WTC11 (cell line): ENCODE data around the gene LYPD6B. TPM values are rescaled to one million over a fixed set of nuclear protein-coding genes. Genes with fewer than 3 reads are reported as not detected.

ENCODE experiments used
- ATAC-seq: fragments of 200-7000 bp; cut with Tn5 transposase; 2 replicates; pipeline ENCODE4 v1.10.0; 2021; ENCODE audit warnings: mild to moderate bottlenecking, moderate library complexity
- CTCF ChIA-PET: fragments of 300-600 bp; sonication (Branson Sonifier 250); formaldehyde crosslinking; loops from one replicate; lab custom pipeline; 2021; ENCODE audit warnings: antibody characterized with exemption; lab: Charles Lee
- POLR2A ChIA-PET: fragments of 350-600 bp; sonication (Branson Sonifier 250); formaldehyde crosslinking; loops from one replicate; lab custom pipeline; 2021; ENCODE audit warnings: antibody characterized with exemption; lab: Charles Lee
- DNase-seq: peaks from one replicate; pipeline ENCODE4 v3.0.0; 2021; ENCODE audit warnings: low spot score
- H3K27ac Mint-ChIP-seq: 2 replicates; pipeline ENCODE4 v1.8.0; 2021; ENCODE audit warnings: mixed read lengths
- H3K27me3 Mint-ChIP-seq: 2 replicates; pipeline ENCODE4 v1.8.0; 2021; ENCODE audit warnings: low read depth, mild to moderate bottlenecking, moderate library complexity, mixed read lengths
- H3K36me3 Mint-ChIP-seq: 2 replicates; pipeline ENCODE4 v1.8.0; 2021; ENCODE audit warnings: mixed read lengths
- H3K4me1 Mint-ChIP-seq: 2 replicates; pipeline ENCODE4 v1.8.0; 2022; ENCODE audit warnings: mixed read lengths
- H3K4me3 Mint-ChIP-seq: 2 replicates; pipeline ENCODE4 v1.8.0; 2021; ENCODE audit warnings: mild to moderate bottlenecking, moderate library complexity, mixed read lengths
- H3K9me3 Mint-ChIP-seq: 2 replicates; pipeline ENCODE4 v1.8.0; 2021; ENCODE audit warnings: mixed read lengths
- AR ChIP-seq: fragments of 250-450 bp; sonication (Bioruptor Pico); IDR thresholded peaks from 2 replicates; pipeline ENCODE4 v1.9.0; 2021; ENCODE audit warnings: mild to moderate bottlenecking
- CBFB ChIP-seq: sonication (generic); formaldehyde crosslinking; IDR thresholded peaks from 2 replicates; pipeline ENCODE4 v1.8.1; 2022; ENCODE audit warnings: mild to moderate bottlenecking, low read depth, missing genetic modification reagents
- CDX4 ChIP-seq: fragments of 250-450 bp; sonication (Bioruptor Pico); IDR thresholded peaks from 2 replicates; pipeline ENCODE4 v1.9.0; 2021; ENCODE audit warnings: moderate library complexity, mild to moderate bottlenecking, inconsistent platforms, borderline replicate concordance
- CREB1 ChIP-seq: sonication (generic); formaldehyde crosslinking; IDR thresholded peaks from 2 replicates; pipeline ENCODE4 v1.8.0; 2023; ENCODE audit warnings: mild to moderate bottlenecking, missing genetic modification reagents
- CREM ChIP-seq: sonication (generic); formaldehyde crosslinking; IDR thresholded peaks from 2 replicates; pipeline ENCODE4 v1.8.1; 2022; ENCODE audit warnings: mild to moderate bottlenecking, missing genetic modification reagents, moderate library complexity
- ELF4 ChIP-seq: sonication (generic); formaldehyde crosslinking; IDR thresholded peaks from 2 replicates; pipeline ENCODE4 v1.8.1; 2022; ENCODE audit warnings: low read depth, mild to moderate bottlenecking, moderate library complexity, missing genetic modification reagents
- EMX1 ChIP-seq: fragments of 250-450 bp; sonication (Bioruptor Pico); IDR thresholded peaks from 2 replicates; pipeline ENCODE4 v1.8.0; 2021; ENCODE audit warnings: mild to moderate bottlenecking
- GABPB1 ChIP-seq: sonication (generic); formaldehyde crosslinking; IDR thresholded peaks from 2 replicates; pipeline ENCODE4 v1.8.1; 2023; ENCODE audit warnings: mild to moderate bottlenecking, missing genetic modification reagents
- GRHL2 ChIP-seq: fragments of 250-450 bp; sonication (Bioruptor Pico); IDR thresholded peaks from 2 replicates; pipeline ENCODE4 v1.8.0; 2022; ENCODE audit warnings: mild to moderate bottlenecking, moderate library complexity; ENCODE audit not compliant: insufficient replicate concordance, severe bottlenecking
- HMGA2 ChIP-seq: fragments of 250-450 bp; sonication (Bioruptor Pico); IDR thresholded peaks from 2 replicates; pipeline ENCODE4 v1.4.0; 2021; ENCODE audit warnings: mild to moderate bottlenecking, moderate library complexity
- KAT7 ChIP-seq: sonication (generic); formaldehyde crosslinking; IDR thresholded peaks from 2 replicates; pipeline ENCODE4 v1.8.1; 2023; ENCODE audit warnings: missing genetic modification reagents, mild to moderate bottlenecking, borderline replicate concordance
- MLX ChIP-seq: sonication (generic); formaldehyde crosslinking; IDR thresholded peaks from 2 replicates; pipeline ENCODE4 v1.8.1; 2023; ENCODE audit warnings: mild to moderate bottlenecking, missing genetic modification reagents, moderate library complexity
- MXD4 ChIP-seq: fragments of 250-450 bp; sonication (Bioruptor Pico); IDR thresholded peaks from 2 replicates; pipeline ENCODE4 v1.8.0; 2021; ENCODE audit warnings: mild to moderate bottlenecking, moderate library complexity, borderline replicate concordance
- NFE2L1 ChIP-seq: sonication (generic); formaldehyde crosslinking; IDR thresholded peaks from 2 replicates; pipeline ENCODE4 v1.8.1; 2023; ENCODE audit warnings: missing genetic modification reagents
- NR1H2 ChIP-seq: sonication (generic); formaldehyde crosslinking; IDR thresholded peaks from 2 replicates; pipeline ENCODE4 v1.9.0; 2021; ENCODE audit warnings: mild to moderate bottlenecking, moderate library complexity, missing genetic modification reagents
- PRDM15 ChIP-seq: sonication (generic); formaldehyde crosslinking; IDR thresholded peaks from 2 replicates; pipeline ENCODE4 v1.8.0; 2022; ENCODE audit warnings: missing genetic modification reagents
- RORB ChIP-seq: fragments of 250-450 bp; sonication (Bioruptor Pico); IDR thresholded peaks from 2 replicates; pipeline ENCODE4 v1.9.0; 2021; ENCODE audit warnings: mild to moderate bottlenecking
- USF2 ChIP-seq: sonication (generic); formaldehyde crosslinking; IDR thresholded peaks from 2 replicates; pipeline ENCODE4 v1.8.1; 2023; ENCODE audit warnings: mild to moderate bottlenecking, missing genetic modification reagents, moderate library complexity
- ZNF671 ChIP-seq: fragments of 250-450 bp; sonication (Bioruptor Pico); IDR thresholded peaks from 2 replicates; pipeline ENCODE4 v1.8.0; 2021; ENCODE audit warnings: mild to moderate bottlenecking
- total RNA-seq: library from RNA; stranded (reverse); gene quantifications from 3 replicates; pipeline ENCODE4 v1.2.3, GENCODE V29; 2021
- TF ChIP-seq, protein P1 (sequence below): sonication (generic); formaldehyde crosslinking; conservative IDR thresholded peaks from 2 replicates; pipeline ENCODE4 v1.8.1; 2022; ENCODE audit warnings: mild to moderate bottlenecking, missing genetic modification reagents
- TF ChIP-seq, protein P2 (sequence below): fragments of 250-450 bp; sonication (Bioruptor Pico); IDR thresholded peaks from 2 replicates; pipeline ENCODE4 v1.9.0; 2021; ENCODE audit warnings: mild to moderate bottlenecking
- TF ChIP-seq, protein P3 (sequence below): sonication (generic); formaldehyde crosslinking; IDR thresholded peaks from 2 replicates; pipeline ENCODE4 v1.8.1; 2022; ENCODE audit warnings: missing genetic modification reagents, borderline replicate concordance

LYPD6B gene
- total RNA-seq, 1 experiment from 2014 or later: 1.6 TPM

GRCh38 chr2:149129433-149129832, 90.9 kb downstream of the LYPD6B start (continued):
- TF ChIP-seq CREM (CRISPR knock-in tag): no peak
- TF ChIP-seq EMX1 (CRISPR knock-in tag): no peak
- no peak for TF ChIP-seq GRHL2 (CRISPR knock-in tag)
- no peak for TF ChIP-seq USF2 (CRISPR knock-in tag)
- no peak for TF ChIP-seq NR1H2 (CRISPR knock-in tag)
- TF ChIP-seq ZNF671 (CRISPR knock-in tag): no peak
- TF ChIP-seq MLX (CRISPR knock-in tag): no peak
- TF ChIP-seq, protein P1, sequence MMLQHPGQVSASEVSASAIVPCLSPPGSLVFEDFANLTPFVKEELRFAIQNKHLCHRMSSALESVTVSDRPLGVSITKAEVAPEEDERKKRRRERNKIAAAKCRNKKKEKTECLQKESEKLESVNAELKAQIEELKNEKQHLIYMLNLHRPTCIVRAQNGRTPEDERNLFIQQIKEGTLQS (CRISPR knock-in tag): no peak
- TF ChIP-seq CBFB (CRISPR knock-in tag): no peak
- no peak for TF ChIP-seq PRDM15 (CRISPR knock-in tag)

DNA sequence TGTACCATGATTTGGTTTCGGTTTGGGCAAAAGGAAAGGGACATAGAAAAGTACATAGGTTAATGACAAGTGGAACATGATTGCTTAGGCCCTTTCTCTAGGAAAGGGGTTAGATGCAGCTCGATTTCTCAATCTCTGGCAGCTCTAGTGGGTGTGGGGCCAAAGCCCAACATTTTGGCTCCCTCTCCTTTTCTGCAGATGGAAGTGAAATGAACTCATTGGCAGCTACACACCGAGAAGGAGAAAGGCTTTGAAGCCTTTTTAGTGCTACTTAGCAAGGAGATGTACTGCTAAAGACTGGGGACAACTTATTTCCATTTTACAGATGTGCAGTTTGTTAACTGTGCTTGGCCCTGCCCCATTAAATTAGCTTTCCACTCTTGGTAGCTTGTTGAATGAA, 93.8 kb downstream of the LYPD6B start:
- no peak overlapping the region for H3K4me3 Mint-ChIP-seq
- POLR2A ChIA-PET: no interaction called here
- ATAC-seq (no peak), DNase-seq (no peak)
- no peaks in the 10 kb centered on the region for H3K36me3 Mint-ChIP-seq
- H3K9me3 Mint-ChIP-seq: no peaks in the 10 kb centered on the region
- H3K27me3 Mint-ChIP-seq: no peaks in the 10 kb centered on the region
- no peak overlapping the region for H3K27ac Mint-ChIP-seq
- peaks cover 5% of the 10 kb centered on the region for H3K4me1 Mint-ChIP-seq
- CTCF ChIA-PET: interaction anchor here (0.5 kb wide), 1 partner anchor 440 kb away, joined by 4 read pairs; no protein-coding TSS in a partner anchor
- TF ChIP-seq GABPB1 (CRISPR knock-in tag): no peak
- no peak for TF ChIP-seq HMGA2
- TF ChIP-seq NFE2L1 (CRISPR knock-in tag): no peak
- no peak for TF ChIP-seq MXD4 (CRISPR knock-in tag)
- TF ChIP-seq, protein P2, sequence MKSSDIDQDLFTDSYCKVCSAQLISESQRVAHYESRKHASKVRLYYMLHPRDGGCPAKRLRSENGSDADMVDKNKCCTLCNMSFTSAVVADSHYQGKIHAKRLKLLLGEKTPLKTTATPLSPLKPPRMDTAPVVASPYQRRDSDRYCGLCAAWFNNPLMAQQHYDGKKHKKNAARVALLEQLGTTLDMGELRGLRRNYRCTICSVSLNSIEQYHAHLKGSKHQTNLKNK (CRISPR knock-in tag): no peak
- TF ChIP-seq RORB (CRISPR knock-in tag): no peak
- TF ChIP-seq AR (CRISPR knock-in tag): no peak
- no peak for TF ChIP-seq ELF4 (CRISPR knock-in tag)
- TF ChIP-seq CBFB (CRISPR knock-in tag): no peak
- TF ChIP-seq, protein P3, sequence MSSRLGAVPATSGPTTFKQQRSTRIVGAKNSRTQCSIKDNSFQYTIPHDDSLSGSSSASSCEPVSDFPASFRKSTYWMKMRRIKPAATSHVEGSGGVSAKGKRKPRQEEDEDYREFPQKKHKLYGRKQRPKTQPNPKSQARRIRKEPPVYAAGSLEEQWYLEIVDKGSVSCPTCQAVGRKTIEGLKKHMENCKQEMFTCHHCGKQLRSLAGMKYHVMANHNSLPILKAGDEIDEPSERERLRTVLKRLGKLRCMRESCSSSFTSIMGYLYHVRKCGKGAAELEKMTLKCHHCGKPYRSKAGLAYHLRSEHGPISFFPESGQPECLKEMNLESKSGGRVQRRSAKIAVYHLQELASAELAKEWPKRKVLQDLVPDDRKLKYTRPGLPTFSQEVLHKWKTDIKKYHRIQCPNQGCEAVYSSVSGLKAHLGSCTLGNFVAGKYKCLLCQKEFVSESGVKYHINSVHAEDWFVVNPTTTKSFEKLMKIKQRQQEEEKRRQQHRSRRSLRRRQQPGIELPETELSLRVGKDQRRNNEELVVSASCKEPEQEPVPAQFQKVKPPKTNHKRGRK (CRISPR knock-in tag): no peak
- TF ChIP-seq KAT7: no peak
- no peak for TF ChIP-seq CDX4 (CRISPR knock-in tag)
- TF ChIP-seq CREB1: no peak
